OCI-LY1 (cell line): Measurements from ENCODE around the gene BPIFB4.

ENCODE experiments used
- EZH2 ChIP-seq: fragments of 200-600 bp; sonication (generic), shearing (Covaris generic); IDR thresholded peaks from 2 replicates; pipeline ENCODE4 v1.8.0; 2017; ENCODE audit warnings: borderline replicate concordance, mixed run types, mild to moderate bottlenecking, antibody characterized with exemption, low read length, moderate library complexity, mixed read lengths
- TF ChIP-seq, protein P1 (sequence below): fragments of 200-600 bp; sonication (generic), shearing (Covaris generic); IDR thresholded peaks from 2 replicates; pipeline ENCODE4 v1.5.1; 2017; ENCODE audit warnings: mild to moderate bottlenecking, antibody characterized with exemption, low read length, moderate library complexity, mixed read lengths

DNA sequence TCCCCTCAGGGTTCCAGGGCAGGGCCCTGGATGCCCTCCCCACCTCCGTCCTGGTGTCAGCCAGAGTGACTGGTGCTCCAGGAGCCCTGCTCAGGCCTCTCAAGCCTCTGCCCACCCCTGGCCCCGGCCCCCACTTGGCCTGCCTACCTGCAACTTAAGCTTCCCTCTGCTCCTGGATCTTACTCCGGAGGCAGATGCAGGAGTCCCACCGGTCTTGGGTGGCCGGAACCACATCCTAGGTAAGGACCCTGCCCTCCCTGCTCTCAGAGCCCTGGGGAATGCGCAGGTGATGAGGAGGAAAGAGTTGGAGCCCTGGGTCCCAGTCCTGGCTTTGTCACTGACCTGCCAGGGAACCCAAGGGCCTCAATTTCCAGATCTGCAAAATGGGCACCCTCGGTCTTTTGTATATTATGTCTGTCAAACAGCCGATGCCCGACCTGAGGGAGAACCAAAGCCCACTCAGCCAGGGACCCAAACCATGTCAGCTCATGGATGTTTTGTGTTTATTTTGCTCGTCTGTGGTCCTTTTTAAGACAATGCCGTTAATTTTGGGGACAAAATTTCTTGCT is 54.0 kb downstream of the BPIFB4 start:
- TF ChIP-seq, protein P1, sequence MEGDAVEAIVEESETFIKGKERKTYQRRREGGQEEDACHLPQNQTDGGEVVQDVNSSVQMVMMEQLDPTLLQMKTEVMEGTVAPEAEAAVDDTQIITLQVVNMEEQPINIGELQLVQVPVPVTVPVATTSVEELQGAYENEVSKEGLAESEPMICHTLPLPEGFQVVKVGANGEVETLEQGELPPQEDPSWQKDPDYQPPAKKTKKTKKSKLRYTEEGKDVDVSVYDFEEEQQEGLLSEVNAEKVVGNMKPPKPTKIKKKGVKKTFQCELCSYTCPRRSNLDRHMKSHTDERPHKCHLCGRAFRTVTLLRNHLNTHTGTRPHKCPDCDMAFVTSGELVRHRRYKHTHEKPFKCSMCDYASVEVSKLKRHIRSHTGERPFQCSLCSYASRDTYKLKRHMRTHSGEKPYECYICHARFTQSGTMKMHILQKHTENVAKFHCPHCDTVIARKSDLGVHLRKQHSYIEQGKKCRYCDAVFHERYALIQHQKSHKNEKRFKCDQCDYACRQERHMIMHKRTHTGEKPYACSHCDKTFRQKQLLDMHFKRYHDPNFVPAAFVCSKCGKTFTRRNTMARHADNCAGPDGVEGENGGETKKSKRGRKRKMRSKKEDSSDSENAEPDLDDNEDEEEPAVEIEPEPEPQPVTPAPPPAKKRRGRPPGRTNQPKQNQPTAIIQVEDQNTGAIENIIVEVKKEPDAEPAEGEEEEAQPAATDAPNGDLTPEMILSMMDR: no peak
- TF ChIP-seq EZH2: no peak
